GM23338 (cell line): ENCODE measurements around the gene C11orf21.

Experiments
- CREB1 ChIP-seq: fragments of 250-450 bp; sonication (Bioruptor Pico); IDR thresholded peaks from 2 replicates; pipeline ENCODE4 v1.5.0; 2020; ENCODE audit warnings: low read depth, mild to moderate bottlenecking, moderate library complexity
- CTCF ChIP-seq, 2 experiments: fragments of 200-600 bp in 1 of 2; sonication (generic) in 1 of 2; conservative IDR thresholded peaks; 2 replicates each; pipeline versions ENCODE4 v1.5.1 to v1.6.1; 2016 to 2017; ENCODE audit warnings: antibody characterized with exemption in 2 of 2, low read depth in 2 of 2, mild to moderate bottlenecking in 2 of 2, moderate library complexity in 1 of 2
- ETS1 ChIP-seq: IDR thresholded peaks from 2 replicates; pipeline ENCODE4 v1.6.1; 2016; ENCODE audit warnings: antibody characterized with exemption
- EZH2 ChIP-seq: fragments of 200-600 bp; sonication (generic); IDR thresholded peaks from one replicate; pipeline ENCODE4 v1.8.0; 2017; ENCODE audit warnings: antibody characterized with exemption, mild to moderate bottlenecking, low read depth; ENCODE audit not compliant: unreplicated experiment
- EZH2phosphoT487 ChIP-seq: fragments of 200-600 bp; sonication (generic); IDR thresholded peaks from one replicate; pipeline ENCODE4 v1.8.1; 2018; ENCODE audit warnings: antibody characterized with exemption; ENCODE audit not compliant: unreplicated experiment
- NANOG ChIP-seq: IDR thresholded peaks from 2 replicates; pipeline ENCODE4 v1.6.1; 2016; ENCODE audit warnings: antibody characterized with exemption, borderline replicate concordance
- POLR2AphosphoS5 ChIP-seq: IDR thresholded peaks from 2 replicates; pipeline ENCODE4 v1.6.1; 2016; ENCODE audit warnings: antibody characterized with exemption, low read depth
- REST ChIP-seq: IDR thresholded peaks from one replicate; pipeline ENCODE4 v1.6.1; 2018; ENCODE audit warnings: antibody characterized with exemption; ENCODE audit not compliant: unreplicated experiment
- ZNF114 ChIP-seq: fragments of 250-450 bp; sonication (Bioruptor Pico); IDR thresholded peaks from 2 replicates; pipeline ENCODE4 v1.5.0; 2020; ENCODE audit warnings: mild to moderate bottlenecking, moderate library complexity

GRCh38 chr11:2256293-2256913 lies 45.3 kb downstream of the C11orf21 start:
- TF ChIP-seq CTCF (conservative IDR thresholded peaks at IDR 0.05; ENCODE audit: low read depth in 2 of 2) (no peak), NANOG (no peak), EZH2phosphoT487 (no peak), REST (no peak), POLR2AphosphoS5 (no peak), CREB1 (no peak), ZNF114 (no peak), EZH2 (no peak), ETS1 (no peak)
